Right cardiac atrium (tissue), 5 donors: ENCODE results near the gene STIM1. TPM values are rescaled to one million over a fixed set of nuclear protein-coding genes. Genes with fewer than 3 reads are reported as not detected.

Source experiments
- ATAC-seq, 2 donors: fragments of 200-7000 bp; cut with Tn5 transposase; one replicate each; pipeline versions ENCODE4 v1.8.0 to v1.9.1; 2020; ENCODE audit warnings: moderate library complexity in 2 of 2, mild to moderate bottlenecking in 1 of 2
- DNase-seq, 3 donors: peaks; one replicate each; pipeline ENCODE4 v3.0.0-alpha.2; 2020
- H3K27ac ChIP-seq: one replicate; pipeline ENCODE4 v1.5.1; 2013; ENCODE audit warnings: mild to moderate bottlenecking, low read length, control low read depth, moderate library complexity
- H3K27me3 ChIP-seq: one replicate; pipeline ENCODE4 v1.6.1; 2013; ENCODE audit not compliant: control insufficient read depth, insufficient read depth
- H3K4me1 ChIP-seq: one replicate; pipeline ENCODE4 v1.6.1; 2013; ENCODE audit warnings: low read length; ENCODE audit not compliant: control insufficient read depth, insufficient read depth
- H3K4me3 ChIP-seq: one replicate; pipeline ENCODE4 v1.5.1; 2013; ENCODE audit warnings: low read length, control low read depth
- H3K9me3 ChIP-seq: one replicate; pipeline ENCODE4 v1.6.1; 2013; ENCODE audit warnings: low read length; ENCODE audit not compliant: control insufficient read depth
- WGBS: extraction: QIAGEN DNeasy Blood & Tissue Kit; methylation state at CpG from one replicate; pipeline ENCODE4 v1.1.7; 2013; 5-methylcytosine and 5-hydroxymethylcytosine counted together
- intact Hi-C, 4 donors: fragments of 100-400 bp; cut with DNase I; formaldehyde crosslinking; loops; one replicate each; pipeline versions ENCODE4 v1.11.0 to v1.14.0; 2022 to 2023
- polyA plus RNA-seq: library from polyadenylated mRNA; stranded (reverse); fragments of 200-250 nt; gene quantifications from one replicate; pipeline ENCODE4 v1.2.3, GENCODE V29; 2013
- total RNA-seq, 4 donors: library from RNA; stranded (reverse); fragmentation: NEBNext Ultra II Directional; extraction: Animal tissue kit (Norgen Biotek cat#: 25700); gene quantifications; one replicate each; pipeline ENCODE4 v1.2.1, GENCODE V29; 2021
- donor health status: healthy with polysubstance abuse.
- donor health status: DM: no; HTN: yes; CAD: no.
- donor health status: DM: no; HTN: no; CAD: no.
- donor health status: DM: no; HTN: yes; CAD: no; lungs with severe emphysema.
- donor health status: DM: yes; HTN: yes; CAD: no.

Gene STIM1
- total and polyA plus RNA-seq, 5 donors, result 10.8 to 19.3 (median 15.8) TPM

DNA sequence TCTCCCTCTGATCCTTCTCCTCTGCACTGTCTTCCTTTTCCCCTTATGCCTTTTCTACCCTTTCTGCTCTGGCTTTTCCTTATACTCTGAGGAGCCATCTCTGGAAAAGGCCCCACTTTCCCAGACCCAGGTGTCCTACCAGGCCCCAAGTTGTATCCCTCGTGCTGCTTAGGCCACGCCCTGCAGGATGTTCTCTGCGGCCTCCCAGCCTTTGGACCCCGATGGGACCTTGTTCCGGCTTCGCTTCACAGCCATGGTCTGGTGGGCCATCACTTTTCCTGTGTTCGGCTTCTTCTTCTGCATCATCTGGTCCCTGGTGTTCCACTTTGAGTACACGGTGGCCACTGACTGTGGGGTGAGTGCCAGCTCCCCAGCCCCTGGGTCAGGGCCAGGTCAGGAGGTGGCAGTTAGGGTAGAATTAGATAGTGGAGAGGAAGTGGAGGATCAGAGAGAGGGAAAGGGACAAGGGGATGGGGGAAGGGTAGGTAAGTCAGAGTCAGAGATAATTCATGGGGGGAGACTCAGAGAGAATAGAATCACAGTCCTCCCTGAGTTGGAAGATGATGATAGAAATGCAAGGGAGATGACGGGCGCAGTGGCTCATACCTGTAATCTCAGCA, 38.2 kb upstream of the STIM1 start:
- H3K4me1 ChIP-seq, result peaks cover 2% of the 10 kb centered on the region
- ATAC-seq, result no peak
- H3K27me3 ChIP-seq, result no peaks in the 10 kb centered on the region
- no peak for DNase-seq
- no peaks in the 10 kb centered on the region for H3K9me3 ChIP-seq
- no peak overlapping the region for H3K4me3 ChIP-seq
- 87% methylated on average over 10 of the region's 10 CpGs for WGBS
- no peak overlapping the region for H3K27ac ChIP-seq
- intact Hi-C loops, result no loop called here

DNA sequence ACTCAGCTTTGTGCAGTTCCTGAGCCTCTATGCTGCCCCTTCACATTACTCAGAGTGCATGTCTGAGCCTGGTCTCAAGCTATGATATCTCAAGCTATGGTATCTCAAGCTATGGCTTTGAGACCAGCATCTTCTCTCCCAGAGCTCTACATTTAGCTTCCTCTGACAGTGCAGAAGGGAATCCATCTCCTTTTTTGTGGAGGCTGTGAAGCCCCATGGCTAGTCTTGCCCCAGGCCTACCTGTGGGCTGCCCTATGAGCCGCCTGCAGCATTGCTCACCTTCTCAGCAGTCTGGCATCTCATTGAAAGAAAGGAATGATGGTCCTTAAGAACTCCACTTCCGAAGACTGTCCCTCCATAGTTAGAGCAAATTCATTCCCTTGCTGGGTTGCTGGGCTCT, 34.5 kb upstream of the STIM1 start:
- WGBS, result 95% methylated on average over 2 of the region's 2 CpGs
- H3K4me3 ChIP-seq, result no peak overlapping the region
- DNase-seq (no peak), ATAC-seq (no peak)
- H3K9me3 ChIP-seq, result no peaks in the 10 kb centered on the region
- intact Hi-C loops, result no loop called here
- no peaks in the 10 kb centered on the region for H3K27me3 ChIP-seq
- peaks cover 2% of the 10 kb centered on the region for H3K4me1 ChIP-seq
- H3K27ac ChIP-seq, result no peak overlapping the region

DNA sequence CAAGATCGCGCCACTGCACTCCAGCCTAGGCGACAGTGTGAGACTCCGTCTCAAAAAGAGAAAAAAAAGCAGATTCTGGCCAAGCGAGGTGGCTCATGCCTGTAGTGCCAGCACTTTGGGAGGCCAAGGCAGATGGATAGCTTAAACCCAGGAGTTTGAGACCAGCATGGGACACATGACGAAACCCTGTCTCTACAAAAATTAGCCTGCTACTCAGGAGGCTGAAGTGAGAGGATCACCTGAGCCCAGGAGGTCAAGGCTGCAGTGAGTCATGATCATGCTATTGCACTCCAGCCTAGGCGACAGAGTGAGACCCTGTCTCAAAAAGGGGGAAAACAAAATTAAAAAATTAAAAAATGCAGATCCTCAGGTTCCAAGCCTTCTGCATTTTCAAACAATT, 33.2 kb upstream of the STIM1 start:
- Histone ChIP-seq H3K27ac (no peak overlapping the region), H3K27me3 (no peaks in the 10 kb centered on the region), H3K9me3 (no peaks in the 10 kb centered on the region), H3K4me1 (no peaks in the 10 kb centered on the region), H3K4me3 (no peak overlapping the region)
- DNase-seq, result no peak
- ATAC-seq, result no peak
- 95% methylated on average over 7 of the region's 7 CpGs for WGBS
- intact Hi-C loops, result no loop called here

DNA sequence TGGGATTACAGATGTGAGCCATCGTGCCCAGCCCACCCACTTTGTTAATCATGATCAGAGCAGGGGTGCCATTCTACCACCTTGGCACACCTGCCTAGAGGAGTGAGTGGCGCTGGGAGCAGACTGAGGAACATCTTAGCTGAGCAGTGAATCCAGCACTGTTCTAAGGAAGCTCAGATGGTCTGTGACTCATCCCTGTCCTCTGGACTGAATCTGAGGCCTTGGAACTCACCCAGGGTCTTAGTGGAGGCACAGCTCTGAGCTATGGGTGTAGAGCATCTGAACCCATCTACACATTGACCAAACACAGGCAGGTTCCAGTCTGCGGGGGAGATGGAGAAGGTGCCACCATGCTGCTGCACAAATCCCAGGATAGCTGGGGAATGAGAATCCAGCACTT, 32.2 kb upstream of the STIM1 start:
- DNase-seq (no peak), ATAC-seq (peak in 1 of 2 donors; percentile 9)
- intact Hi-C loops, result no loop called here
- no peaks in the 10 kb centered on the region for H3K9me3 ChIP-seq
- no peak overlapping the region for H3K4me3 ChIP-seq
- WGBS, result 92% methylated on average over 3 of the region's 3 CpGs
- no peaks in the 10 kb centered on the region for H3K4me1 ChIP-seq
- no peaks in the 10 kb centered on the region for H3K27me3 ChIP-seq
- no peak overlapping the region for H3K27ac ChIP-seq

DNA sequence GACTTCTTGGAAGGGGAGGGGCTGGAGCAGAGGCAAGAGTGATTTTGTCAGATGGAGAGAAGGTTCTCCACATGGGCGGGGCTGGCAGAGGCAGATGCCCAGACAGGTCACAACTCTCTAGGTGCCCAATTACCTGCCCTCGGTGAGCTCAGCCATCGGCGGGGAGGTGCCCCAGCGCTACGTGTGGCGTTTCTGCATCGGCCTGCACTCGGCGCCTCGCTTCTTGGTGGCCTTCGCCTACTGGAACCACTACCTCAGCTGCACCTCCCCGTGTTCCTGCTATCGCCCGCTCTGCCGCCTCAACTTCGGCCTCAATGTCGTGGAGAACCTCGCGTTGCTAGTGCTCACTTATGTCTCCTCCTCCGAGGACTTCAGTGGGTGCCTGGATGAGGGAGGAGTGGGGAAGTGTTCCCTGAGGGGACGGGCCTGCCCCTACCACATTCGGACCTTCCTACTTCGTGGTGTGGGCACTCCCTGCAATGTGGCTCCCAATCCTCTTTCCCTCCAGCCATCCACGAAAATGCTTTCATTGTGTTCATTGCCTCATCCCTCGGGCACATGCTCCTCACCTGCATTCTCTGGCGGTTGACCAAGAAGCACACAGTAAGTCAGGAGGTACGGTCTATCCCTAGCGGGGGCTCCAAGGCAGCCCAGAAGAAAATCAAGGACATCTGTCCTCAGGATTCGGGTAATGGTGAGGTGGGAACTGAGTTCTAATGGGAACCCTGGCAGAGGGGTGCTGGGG, 31.5 kb upstream of the STIM1 start:
- intact Hi-C loops, result no loop called here
- ATAC-seq (no peak), DNase-seq (no peak)
- Histone ChIP-seq H3K27me3 (no peaks in the 10 kb centered on the region), H3K4me3 (no peak overlapping the region), H3K9me3 (no peaks in the 10 kb centered on the region), H3K27ac (no peak overlapping the region), H3K4me1 (no peaks in the 10 kb centered on the region)
- WGBS, result 95% methylated on average over 30 of the region's 30 CpGs

DNA sequence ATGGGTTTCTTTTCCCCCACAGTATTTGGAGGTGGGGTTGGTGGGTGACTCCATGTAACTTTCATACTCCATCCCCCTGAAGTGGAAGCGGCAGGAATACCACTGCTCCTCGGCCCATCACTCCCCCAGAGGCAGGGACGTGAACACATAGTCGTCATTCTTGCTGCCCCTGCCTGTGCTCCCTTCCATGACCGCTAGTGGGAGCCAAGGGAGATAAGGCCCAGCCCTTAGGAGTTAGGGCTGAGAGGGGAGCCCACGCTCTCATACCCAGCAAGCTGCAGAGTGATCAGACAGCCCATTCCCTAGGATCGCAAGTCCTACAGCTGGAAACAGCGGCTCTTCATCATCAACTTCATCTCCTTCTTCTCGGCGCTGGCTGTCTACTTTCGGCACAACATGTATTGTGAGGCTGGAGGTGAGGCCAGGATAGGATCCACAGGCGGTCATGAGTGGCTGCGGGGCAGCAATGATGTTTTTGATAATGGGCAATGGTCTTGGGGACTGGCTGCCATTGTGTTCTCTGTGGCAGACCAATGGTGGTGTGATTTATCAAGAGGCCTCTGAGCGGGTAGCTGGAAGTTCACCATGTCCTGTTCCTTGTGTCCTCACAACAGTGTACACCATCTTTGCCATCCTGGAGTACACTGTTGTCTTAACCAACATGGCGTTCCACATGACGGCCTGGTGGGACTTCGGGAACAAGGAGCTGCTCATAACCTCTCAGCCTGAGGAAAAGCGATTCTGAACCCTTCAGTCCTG, 30.6 kb upstream of the STIM1 start:
- peak; percentile 42 to 66 for ATAC-seq
- Histone ChIP-seq H3K27ac (no peak overlapping the region), H3K27me3 (no peaks in the 10 kb centered on the region), H3K4me3 (no peak overlapping the region), H3K4me1 (no peaks in the 10 kb centered on the region), H3K9me3 (no peaks in the 10 kb centered on the region)
- DNase-seq, result peak; percentile 59 to 86 (median 82)
- WGBS, result 72% methylated on average over 18 of the region's 18 CpGs
- intact Hi-C loops, result no loop called here

DNA sequence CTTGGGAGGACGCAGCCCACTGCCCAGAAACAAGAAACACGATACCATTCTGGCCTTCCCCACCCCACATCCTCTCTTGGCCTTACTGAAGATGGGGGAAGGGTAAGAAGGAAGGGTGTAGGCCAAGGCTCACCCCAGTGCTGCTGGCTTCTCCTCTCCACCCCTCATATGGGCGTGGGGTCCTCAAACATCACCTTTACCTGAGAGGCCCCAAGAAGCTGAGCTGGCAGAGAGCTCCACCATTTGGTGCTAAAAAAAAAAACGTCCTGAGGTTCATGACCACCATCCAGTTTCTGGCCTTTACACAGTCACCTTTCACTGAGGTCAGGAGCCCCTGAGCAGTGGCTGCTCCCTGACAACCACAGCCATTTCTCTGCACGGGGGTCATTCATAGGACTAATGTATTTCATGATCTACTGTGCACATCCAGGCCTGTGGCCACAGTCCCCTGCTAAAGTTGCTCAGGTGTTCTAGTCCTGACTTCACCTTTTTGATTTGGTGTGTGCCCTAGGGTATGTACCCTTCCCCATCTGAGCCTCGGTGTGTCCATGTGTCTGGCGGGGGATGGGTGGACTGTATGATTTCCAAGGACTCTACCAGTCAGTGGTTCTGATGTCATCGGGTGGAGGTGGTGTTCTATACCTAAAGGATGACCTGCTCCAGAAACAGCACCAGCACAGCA, 29.9 kb upstream of the STIM1 start:
- no peaks in the 10 kb centered on the region for H3K9me3 ChIP-seq
- H3K27me3 ChIP-seq, result no peaks in the 10 kb centered on the region
- H3K4me3 ChIP-seq, result no peak overlapping the region
- WGBS, result 87% methylated on average over 8 of the region's 8 CpGs
- peaks cover under 1% of the 10 kb centered on the region for H3K4me1 ChIP-seq
- ATAC-seq (peak; percentile 4 to 12), DNase-seq (no peak)
- intact Hi-C loops, result no loop called here
- H3K27ac ChIP-seq, result no peak overlapping the region

DNA sequence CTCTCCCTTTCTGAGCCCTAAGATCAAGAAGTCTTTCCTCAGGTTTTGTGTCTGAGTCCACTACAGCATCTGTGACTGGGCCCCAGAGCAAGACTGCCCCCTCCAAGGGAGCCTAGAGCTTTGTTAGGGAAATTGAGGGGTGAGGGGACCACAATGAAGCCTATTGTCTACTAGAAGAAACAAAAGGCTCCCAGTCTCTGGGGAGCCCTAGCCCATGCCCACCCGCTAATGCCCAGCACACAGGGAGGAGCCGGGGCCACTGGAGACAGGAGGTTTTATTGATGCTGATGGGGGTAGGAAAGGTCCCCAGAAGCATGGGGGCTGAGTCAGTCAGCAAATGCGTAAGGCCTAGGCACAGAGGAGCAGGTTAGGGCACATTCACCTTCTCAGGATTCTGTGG, 28.7 kb upstream of the STIM1 start:
- no peak for DNase-seq
- H3K27ac ChIP-seq, result no peak overlapping the region
- H3K27me3 ChIP-seq, result no peaks in the 10 kb centered on the region
- intact Hi-C loops, result no loop called here
- H3K4me3 ChIP-seq, result no peak overlapping the region
- peaks cover 3% of the 10 kb centered on the region for H3K4me1 ChIP-seq
- WGBS, result 92% methylated on average over 3 of the region's 3 CpGs
- ATAC-seq, result no peak
- no peaks in the 10 kb centered on the region for H3K9me3 ChIP-seq

DNA sequence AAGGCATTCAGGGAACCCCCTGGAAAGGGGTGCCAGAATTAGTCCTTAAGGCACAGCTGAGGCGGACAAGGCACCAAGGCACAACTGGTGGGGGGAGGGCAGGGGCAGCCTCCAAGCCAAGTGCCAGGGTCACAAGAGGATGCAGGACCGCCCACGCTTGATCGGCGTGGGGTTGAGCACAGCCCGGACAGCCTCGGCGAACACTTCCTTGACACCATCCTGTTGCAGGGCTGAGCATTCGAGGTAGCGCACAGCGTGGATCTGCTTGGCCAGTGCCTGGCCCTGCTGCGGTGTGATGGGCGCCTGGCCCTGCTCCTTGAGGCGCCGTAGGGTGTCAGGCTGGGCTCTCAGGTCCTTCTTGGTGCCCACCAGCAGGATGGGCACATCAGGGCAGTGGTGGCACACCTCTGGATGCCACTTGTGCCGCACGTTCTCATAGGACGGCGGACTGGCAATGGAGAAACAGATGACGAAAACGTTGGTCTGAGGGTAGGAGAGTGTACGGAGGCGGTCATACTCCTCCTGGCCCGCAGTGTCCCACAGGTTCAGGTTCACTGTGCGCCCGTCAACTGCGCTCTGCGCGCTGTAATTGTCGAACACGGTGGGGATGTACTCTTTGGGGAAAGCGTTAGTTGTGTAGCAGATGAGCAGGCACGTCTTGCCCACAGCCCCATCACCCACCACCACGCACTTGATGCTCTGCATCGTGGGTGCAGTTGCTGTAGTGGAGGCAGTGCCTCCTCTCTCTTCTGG, 27.9 kb upstream of the STIM1 start:
- Histone ChIP-seq H3K9me3 (no peaks in the 10 kb centered on the region), H3K27me3 (no peaks in the 10 kb centered on the region), H3K4me3 (no peak overlapping the region), H3K4me1 (peaks cover 7% of the 10 kb centered on the region), H3K27ac (no peak overlapping the region)
- DNase-seq (no peak), ATAC-seq (no peak)
- intact Hi-C loops, result no loop called here
- WGBS, result 90% methylated on average over 35 of the region's 35 CpGs

DNA sequence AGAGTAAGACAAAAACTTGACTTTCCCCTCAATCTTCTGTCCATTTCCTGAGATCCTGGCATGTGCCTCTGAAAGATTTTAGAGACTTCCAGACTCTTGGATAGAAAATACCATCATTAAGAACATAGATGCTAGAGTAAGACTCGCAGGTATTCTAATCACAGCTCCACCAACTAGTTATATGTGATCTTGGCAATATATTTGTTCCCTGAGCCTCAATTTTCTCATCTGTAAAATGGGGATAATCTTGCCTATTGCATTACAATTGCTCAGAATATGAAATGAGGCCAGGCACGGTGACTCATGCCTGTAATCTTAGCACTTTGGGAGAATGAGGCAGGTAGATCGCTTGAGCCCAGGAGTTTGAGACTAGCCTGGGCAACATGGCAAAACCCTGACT, 25.4 kb upstream of the STIM1 start:
- 96% methylated on average over 3 of the region's 3 CpGs for WGBS
- intact Hi-C loops, result no loop called here
- DNase-seq (no peak), ATAC-seq (no peak)
- Histone ChIP-seq H3K27ac (no peak overlapping the region), H3K4me3 (no peak overlapping the region), H3K4me1 (peaks cover 18% of the 10 kb centered on the region), H3K9me3 (no peaks in the 10 kb centered on the region), H3K27me3 (no peaks in the 10 kb centered on the region)
